IMR-90 (cell line): ENCODE results near the gene UBE2N. TPM values are rescaled to one million over a fixed set of nuclear protein-coding genes. Genes with fewer than 3 reads are reported as not detected.

Experiments
- ATAC-seq: fragments of 200-7000 bp; cut with Tn5 transposase; 2 replicates; pipeline ENCODE4 v1.9.1; 2020; ENCODE audit warnings: low read depth, mild to moderate bottlenecking, moderate library complexity
- BruUV-seq: library from RNA; stranded (reverse); fragments of 400-500 nt; replicated peaks from 2 replicates; lab custom pipeline; 2021; lab: Mats Ljungman, UMichigan
- CTCF ChIA-PET: fragments of 300-600 bp; formaldehyde crosslinking; extraction: SDS; loops from one replicate; lab custom pipeline; 2021; ENCODE audit warnings: antibody characterized with exemption; lab: Yijun Ruan, JAX
- POLR2A ChIA-PET: fragments of 300-600 bp; sonication (Branson Sonifier 250); formaldehyde crosslinking; loops from one replicate; lab custom pipeline; 2022; ENCODE audit warnings: antibody characterized with exemption; ENCODE audit not compliant: unreplicated experiment; lab: Charles Lee
- DNase-seq: peaks from one replicate; pipeline ENCODE4 v3.0.0; 2013
- H2AFZ ChIP-seq: replicated peaks from 2 replicates; pipeline ENCODE3; 2013; ENCODE audit warnings: low read length, mild to moderate bottlenecking; ENCODE audit not compliant: poor library complexity
- H2AK5ac ChIP-seq: 2 replicates; pipeline ENCODE4 v1.6.1; 2013; ENCODE audit warnings: low read depth, low read length, inconsistent platforms
- H2AK9ac ChIP-seq: replicated peaks from 2 replicates; pipeline ENCODE3; 2013; ENCODE audit warnings: mild to moderate bottlenecking, low read depth, low read length, moderate library complexity; ENCODE audit not compliant: poor library complexity
- H2BK120ac ChIP-seq: 2 replicates; pipeline ENCODE4 v1.6.1; 2013; ENCODE audit warnings: low read depth, low read length, inconsistent platforms
- H2BK15ac ChIP-seq: 3 replicates; pipeline ENCODE4 v1.6.1; 2013; ENCODE audit warnings: low read depth, low read length, inconsistent platforms
- H2BK20ac ChIP-seq: 2 replicates; pipeline ENCODE4 v1.6.1; 2013; ENCODE audit warnings: low read depth, mild to moderate bottlenecking, inconsistent platforms, low read length, moderate library complexity
- H2BK5ac ChIP-seq: 2 replicates; pipeline ENCODE4 v1.6.1; 2013; ENCODE audit warnings: mild to moderate bottlenecking, low read depth, low read length, inconsistent platforms; ENCODE audit not compliant: poor library complexity, severe bottlenecking
- H3K14ac ChIP-seq: replicated peaks from 2 replicates; pipeline ENCODE4 v1.6.1; 2013; ENCODE audit warnings: low read depth, low read length, inconsistent platforms
- H3K18ac ChIP-seq: 2 replicates; pipeline ENCODE4 v1.6.1; 2013; ENCODE audit warnings: low read depth, low read length, control low read depth
- H3K23ac ChIP-seq: 2 replicates; pipeline ENCODE4 v1.6.1; 2013; ENCODE audit warnings: low read depth, low read length, inconsistent platforms
- H3K27ac ChIP-seq: 2 replicates; pipeline ENCODE4 v1.5.1; 2013; ENCODE audit warnings: mild to moderate bottlenecking, control low read depth, low read length; ENCODE audit not compliant: insufficient read depth
- H3K27me3 ChIP-seq: 2 replicates; pipeline ENCODE4 v1.6.1; 2013; ENCODE audit warnings: low read length; ENCODE audit not compliant: control insufficient read depth, insufficient read depth
- H3K36me3 ChIP-seq: 2 replicates; pipeline ENCODE4 v1.6.1; 2013; ENCODE audit warnings: low read length, mixed read lengths; ENCODE audit not compliant: control insufficient read depth, insufficient read depth
- H3K4ac ChIP-seq: 2 replicates; pipeline ENCODE4 v1.6.1; 2013; ENCODE audit warnings: low read depth, low read length, inconsistent platforms
- H3K4me1 ChIP-seq: 2 replicates; pipeline ENCODE4 v1.6.1; 2013; ENCODE audit warnings: low read length, mixed read lengths; ENCODE audit not compliant: control insufficient read depth, insufficient read depth
- H3K4me2 ChIP-seq: 2 replicates; pipeline ENCODE4 v1.6.1; 2013; ENCODE audit warnings: low read depth, mild to moderate bottlenecking, control low read depth, low read length, moderate library complexity
- H3K4me3 ChIP-seq: 2 replicates; pipeline ENCODE4 v1.5.1; 2013; ENCODE audit warnings: low read depth, mild to moderate bottlenecking, control low read depth, low read length, moderate library complexity; ENCODE audit not compliant: insufficient read depth
- H3K56ac ChIP-seq: 2 replicates; pipeline ENCODE4 v1.6.1; 2013; ENCODE audit warnings: low read length, inconsistent platforms; ENCODE audit not compliant: insufficient read depth; ENCODE audit errors: extremely low read depth
- H3K79me1 ChIP-seq, 2 experiments: 2 replicates each; pipeline ENCODE4 v1.6.1; 2013; ENCODE audit warnings: low read length in 2 of 2, inconsistent platforms in 1 of 2, low read depth in 1 of 2
- H3K9ac ChIP-seq: 2 replicates; pipeline ENCODE4 v1.6.1; 2013; ENCODE audit warnings: low read depth, low read length, control low read depth
- H3K9me1 ChIP-seq: 2 replicates; pipeline ENCODE4 v1.6.1; 2013; ENCODE audit warnings: low read length, inconsistent platforms; ENCODE audit not compliant: insufficient read depth
- H3K9me3 ChIP-seq: 2 replicates; pipeline ENCODE4 v1.6.1; 2013; ENCODE audit warnings: low read length; ENCODE audit not compliant: control insufficient read depth, insufficient read depth
- H4K20me1 ChIP-seq: 2 replicates; pipeline ENCODE4 v1.6.1; 2013; ENCODE audit warnings: low read length, inconsistent platforms; ENCODE audit not compliant: insufficient read depth
- H4K5ac ChIP-seq: 2 replicates; pipeline ENCODE4 v1.6.1; 2013; ENCODE audit warnings: mild to moderate bottlenecking, low read depth, low read length, control low read depth
- H4K8ac ChIP-seq, 2 experiments: 2 replicates each; pipeline ENCODE4 v1.6.1; 2013; ENCODE audit warnings: low read depth in 2 of 2, low read length in 2 of 2, control low read depth in 1 of 2, inconsistent platforms in 1 of 2
- H4K91ac ChIP-seq: 2 replicates; pipeline ENCODE4 v1.6.1; 2013; ENCODE audit warnings: low read depth, low read length, inconsistent platforms; ENCODE audit not compliant: insufficient read depth
- CEBPB ChIP-seq: IDR thresholded peaks from 2 replicates; pipeline ENCODE4 v1.6.1; 2012; ENCODE audit warnings: low read depth, low read length, improper control_type of control experiment
- CHD1 ChIP-seq: IDR thresholded peaks from 2 replicates; pipeline ENCODE4 v1.6.1; 2012; ENCODE audit warnings: low read depth, low read length, improper control_type of control experiment
- CTCF ChIP-seq: conservative IDR thresholded peaks from 2 replicates; pipeline ENCODE4 v1.5.1; 2012; ENCODE audit warnings: mild to moderate bottlenecking, low read depth, low read length, improper control_type of control experiment
- FOS ChIP-seq: fragments of 150-350 bp; IDR thresholded peaks from 2 replicates; pipeline ENCODE4 v1.6.1; 2016; ENCODE audit warnings: low read depth, low read length
- MAFK ChIP-seq: IDR thresholded peaks from 2 replicates; pipeline ENCODE4 v1.6.1; 2012; ENCODE audit warnings: low read depth, low read length, improper control_type of control experiment
- MAZ ChIP-seq: IDR thresholded peaks from 2 replicates; pipeline ENCODE4 v1.6.1; 2012; ENCODE audit warnings: low read depth, mild to moderate bottlenecking, low read length, improper control_type of control experiment, moderate library complexity, borderline replicate concordance
- MXI1 ChIP-seq: IDR thresholded peaks from 2 replicates; pipeline ENCODE4 v1.6.1; 2012; ENCODE audit warnings: low read depth, mild to moderate bottlenecking, low read length, moderate library complexity, borderline replicate concordance
- NFE2L2 ChIP-seq: fragments of 150-350 bp; IDR thresholded peaks from 2 replicates; pipeline ENCODE4 v1.6.1; 2016; ENCODE audit warnings: low read depth, mild to moderate bottlenecking, low read length
- POLR2A ChIP-seq: IDR thresholded peaks from 2 replicates; pipeline ENCODE4 v1.6.1; 2012; ENCODE audit warnings: mild to moderate bottlenecking, low read depth, low read length
- RCOR1 ChIP-seq: IDR thresholded peaks from 2 replicates; pipeline ENCODE4 v1.6.1; 2012; ENCODE audit warnings: mild to moderate bottlenecking, low read length, improper control_type of control experiment; ENCODE audit not compliant: insufficient replicate concordance
- RFX5 ChIP-seq: IDR thresholded peaks from 2 replicates; pipeline ENCODE4 v1.8.0; 2012; ENCODE audit warnings: low read depth, mild to moderate bottlenecking, low read length, moderate library complexity
- SMC3 ChIP-seq: fragments of 150-350 bp; IDR thresholded peaks from 2 replicates; pipeline ENCODE4 v1.6.1; 2016; ENCODE audit warnings: low read depth, mild to moderate bottlenecking, antibody characterized with exemption, low read length, moderate library complexity
- USF2 ChIP-seq: fragments of 150-350 bp; IDR thresholded peaks from 2 replicates; pipeline ENCODE4 v1.6.1; 2017; ENCODE audit warnings: mild to moderate bottlenecking, antibody characterized with exemption, low read length, low read depth
- WGBS, 2 experiments: methylation state at CpG; one replicate each; pipeline versions ENCODE4 v1.1.5 to v1.1.7; 2013; ENCODE audit warnings: missing lambda C conversion rate in 2 of 2; ENCODE audit not compliant: insufficient read length in 1 of 2; ENCODE audit errors: extremely low coverage in 2 of 2; 5-methylcytosine and 5-hydroxymethylcytosine counted together
- dilution Hi-C: fragments of 300-500 bp; cut with HindIII; formaldehyde crosslinking; loops from one replicate; pipeline ENCODE4 v1.14.3; 2018; ENCODE audit warnings: low sequenced_read_pairs; ENCODE audit not compliant: unreplicated experiment
- in situ Hi-C: fragments of 300-500 bp; cut with MboI; formaldehyde crosslinking; loops from 3 replicates; pipeline ENCODE4 v1.14.3; 2019; ENCODE audit warnings: low sequenced_read_pairs, inconsistent platforms, mixed read lengths
- intact Hi-C: fragments of 100-400 bp; cut with micrococcal nuclease; formaldehyde crosslinking; loops from 2 replicates; pipeline ENCODE4 v1.10.0; 2022
- polyA plus RNA-seq, 3 experiments: library from polyadenylated mRNA; depleted of rRNA; stranded (reverse); fragments of >200 nt; gene quantifications; 2 replicates each; pipeline ENCODE4 v1.2.3, GENCODE V29; 2012; ENCODE audit warnings: low replicate concordance in 1 of 3
- total RNA-seq: library from RNA; depleted of rRNA; stranded (reverse); fragments of >200 nt; gene quantifications from 2 replicates; pipeline ENCODE4 v1.2.3, GENCODE V29; 2012

Gene UBE2N
- total and polyA plus RNA-seq, 2 of the 4 experiments (the other 2 are of a cell fraction), result 64.5 to 103 TPM

- H2BK20ac ChIP-seq, result no peak overlapping the region
- no peak overlapping the region for H2AK5ac ChIP-seq
- BruUV-seq, result no TSS peak
- H3K4ac ChIP-seq, result no peak overlapping the region
- in situ Hi-C loops, result no loop called here
- no peak overlapping the region for H2BK15ac ChIP-seq
- no peak overlapping the region for H3K18ac ChIP-seq
- H3K9me1 ChIP-seq, result no peaks in the 10 kb centered on the region
- peak; percentile 25 for DNase-seq
- H3K27ac ChIP-seq, result no peak overlapping the region
- H3K56ac ChIP-seq, result no peak overlapping the region
- no peak overlapping the region for H4K8ac ChIP-seq
- H2BK120ac ChIP-seq, result no peak overlapping the region
- intact Hi-C loops, result no loop called here
- H3K9ac ChIP-seq, result no peak overlapping the region
- H4K5ac ChIP-seq, result no peak overlapping the region
- H3K9me3 ChIP-seq, result no peaks in the 10 kb centered on the region
- TF ChIP-seq USF2 (no peak), MAFK (no peak), RCOR1 (no peak), NFE2L2 (no peak), MXI1 (no peak), POLR2A (no peak), RFX5 (no peak), CTCF (no peak), CHD1 (no peak), CEBPB (no peak), FOS (no peak), SMC3 (no peak), MAZ (no peak)
- POLR2A ChIA-PET, result no interaction called here
- H3K23ac ChIP-seq, result no peak overlapping the region
- WGBS, 2 experiments, result no CpG with 5 or more reads among the region's 2 CpGs
- no peak overlapping the region for H3K14ac ChIP-seq
- no peak overlapping the region for H4K91ac ChIP-seq
- no peak overlapping the region for H2AK9ac ChIP-seq
- no peak overlapping the region for H2BK5ac ChIP-seq
- no peaks in the 10 kb centered on the region; the same call in 1 of the 2 replicates for H3K4me1 ChIP-seq
- dilution Hi-C loops, result no loop called here
- no peak for ATAC-seq
- H2AFZ ChIP-seq, result no peak overlapping the region
- no peak overlapping the region for H3K4me2 ChIP-seq
- H3K27me3 ChIP-seq, result no peaks in the 10 kb centered on the region
- H3K36me3 ChIP-seq, result no peaks in the 10 kb centered on the region
- no peaks in the 10 kb centered on the region for H4K20me1 ChIP-seq
- no peaks in the 10 kb centered on the region for H3K79me1 ChIP-seq
- no peak overlapping the region for H3K4me3 ChIP-seq
- CTCF ChIA-PET, result no interaction called here
Observed at GRCh38 chr12:93358821-93359220, 82.9 kb downstream of the UBE2N start.
